ENCODE data around the gene SELPLG.

Gene SELPLG

DNA sequence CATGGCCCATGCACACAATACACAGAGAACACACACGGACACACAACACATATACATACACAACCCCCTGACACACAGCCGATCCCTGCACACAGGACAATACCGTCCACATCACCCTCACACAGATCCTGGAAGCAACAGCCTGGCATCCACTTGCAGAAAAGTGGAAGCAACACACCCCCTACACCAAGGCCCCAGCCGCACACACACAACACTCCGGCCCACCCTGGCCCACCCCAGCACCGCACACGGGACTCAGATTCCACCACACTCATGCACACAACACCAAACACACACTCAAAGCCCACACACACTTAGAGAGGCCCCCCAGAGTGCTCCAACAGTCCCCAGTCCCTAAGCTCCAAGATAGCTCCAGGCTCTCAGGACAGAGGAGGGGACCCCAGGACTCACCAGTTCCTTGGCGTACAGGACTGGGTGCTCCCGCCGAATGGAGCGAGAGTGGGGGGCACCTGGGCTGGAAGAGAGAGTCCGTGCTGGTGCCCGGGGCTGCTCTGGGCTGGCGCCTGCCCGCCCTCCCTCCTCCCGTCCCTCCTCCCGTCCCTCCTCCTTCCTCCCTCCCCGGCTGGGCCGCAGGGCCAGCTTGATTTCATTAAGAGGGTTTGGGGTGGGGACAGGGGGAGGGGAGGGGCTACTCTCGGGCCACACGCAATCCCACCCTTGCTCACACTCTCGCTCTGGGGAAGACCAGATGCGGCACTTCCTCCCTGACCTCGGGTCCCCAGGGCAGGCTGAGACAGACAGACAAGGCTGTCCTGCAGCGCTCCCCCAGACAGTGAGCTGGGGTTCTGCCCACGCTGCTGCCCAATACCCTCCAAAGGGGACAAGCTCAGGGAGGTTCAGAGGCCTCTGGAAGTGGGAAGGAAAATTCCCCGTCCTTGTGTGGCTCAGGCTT is 35.9 kb downstream of the SELPLG start, which contains the start of gene TMEM119:
TMEM119 (minus strand) TSS at position 526 of the 913 bp plus-strand sequence. CDS start 5,701 bp downstream, outside the sequence.
- DNase-seq (ENCODE audit: low read depth) = no peak
- no peak within 1 kb of the TSS for H3K4me3 ChIP-seq (ENCODE audit: low read depth, low read length)
- TF ChIP-seq, protein P1, sequence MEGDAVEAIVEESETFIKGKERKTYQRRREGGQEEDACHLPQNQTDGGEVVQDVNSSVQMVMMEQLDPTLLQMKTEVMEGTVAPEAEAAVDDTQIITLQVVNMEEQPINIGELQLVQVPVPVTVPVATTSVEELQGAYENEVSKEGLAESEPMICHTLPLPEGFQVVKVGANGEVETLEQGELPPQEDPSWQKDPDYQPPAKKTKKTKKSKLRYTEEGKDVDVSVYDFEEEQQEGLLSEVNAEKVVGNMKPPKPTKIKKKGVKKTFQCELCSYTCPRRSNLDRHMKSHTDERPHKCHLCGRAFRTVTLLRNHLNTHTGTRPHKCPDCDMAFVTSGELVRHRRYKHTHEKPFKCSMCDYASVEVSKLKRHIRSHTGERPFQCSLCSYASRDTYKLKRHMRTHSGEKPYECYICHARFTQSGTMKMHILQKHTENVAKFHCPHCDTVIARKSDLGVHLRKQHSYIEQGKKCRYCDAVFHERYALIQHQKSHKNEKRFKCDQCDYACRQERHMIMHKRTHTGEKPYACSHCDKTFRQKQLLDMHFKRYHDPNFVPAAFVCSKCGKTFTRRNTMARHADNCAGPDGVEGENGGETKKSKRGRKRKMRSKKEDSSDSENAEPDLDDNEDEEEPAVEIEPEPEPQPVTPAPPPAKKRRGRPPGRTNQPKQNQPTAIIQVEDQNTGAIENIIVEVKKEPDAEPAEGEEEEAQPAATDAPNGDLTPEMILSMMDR (IDR thresholded peaks at IDR 0.05; ENCODE audit: control insufficient read depth, extremely low read depth, insufficient read depth) = no peak

DNA sequence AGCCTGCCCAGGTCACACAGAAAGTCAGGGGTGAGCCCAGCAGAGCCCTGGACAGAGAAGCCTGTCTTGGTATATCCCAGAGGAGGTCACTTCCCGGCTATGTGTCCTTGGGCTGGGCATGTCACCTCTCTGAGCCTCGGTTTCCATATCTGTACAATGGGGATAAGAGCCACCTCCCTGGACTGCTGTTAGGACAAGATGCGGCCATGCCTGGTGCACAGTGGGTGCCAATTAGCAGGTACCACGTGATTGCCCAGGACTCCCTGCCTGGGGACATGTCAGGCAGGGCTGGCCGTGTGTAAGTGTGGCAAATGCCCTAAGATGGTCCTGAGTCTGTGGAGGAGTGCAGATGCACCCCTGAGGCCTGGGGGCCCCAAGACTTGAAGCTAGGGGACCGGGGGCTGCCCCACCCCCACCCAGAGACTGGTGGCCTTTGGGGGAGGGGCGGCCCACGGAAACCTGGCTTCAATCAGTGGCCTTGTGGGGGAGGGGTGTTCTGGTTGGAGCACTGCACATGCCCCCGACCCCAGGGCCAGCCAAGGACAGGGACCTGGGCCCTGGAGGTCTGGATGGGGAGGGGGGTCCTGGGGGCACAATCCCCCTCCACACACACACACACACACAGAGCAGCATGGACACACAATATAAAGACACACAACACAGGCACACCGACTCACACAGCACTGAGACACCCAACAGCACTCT is 36.7 kb downstream of the SELPLG start:
- no peak overlapping the region for H3K4me3 ChIP-seq (ENCODE audit: low read depth, low read length)
- DNase-seq (ENCODE audit: low read depth) = no peak
- TF ChIP-seq, protein P1 (IDR thresholded peaks at IDR 0.05; ENCODE audit: control insufficient read depth, extremely low read depth, insufficient read depth) = no peak

DNA sequence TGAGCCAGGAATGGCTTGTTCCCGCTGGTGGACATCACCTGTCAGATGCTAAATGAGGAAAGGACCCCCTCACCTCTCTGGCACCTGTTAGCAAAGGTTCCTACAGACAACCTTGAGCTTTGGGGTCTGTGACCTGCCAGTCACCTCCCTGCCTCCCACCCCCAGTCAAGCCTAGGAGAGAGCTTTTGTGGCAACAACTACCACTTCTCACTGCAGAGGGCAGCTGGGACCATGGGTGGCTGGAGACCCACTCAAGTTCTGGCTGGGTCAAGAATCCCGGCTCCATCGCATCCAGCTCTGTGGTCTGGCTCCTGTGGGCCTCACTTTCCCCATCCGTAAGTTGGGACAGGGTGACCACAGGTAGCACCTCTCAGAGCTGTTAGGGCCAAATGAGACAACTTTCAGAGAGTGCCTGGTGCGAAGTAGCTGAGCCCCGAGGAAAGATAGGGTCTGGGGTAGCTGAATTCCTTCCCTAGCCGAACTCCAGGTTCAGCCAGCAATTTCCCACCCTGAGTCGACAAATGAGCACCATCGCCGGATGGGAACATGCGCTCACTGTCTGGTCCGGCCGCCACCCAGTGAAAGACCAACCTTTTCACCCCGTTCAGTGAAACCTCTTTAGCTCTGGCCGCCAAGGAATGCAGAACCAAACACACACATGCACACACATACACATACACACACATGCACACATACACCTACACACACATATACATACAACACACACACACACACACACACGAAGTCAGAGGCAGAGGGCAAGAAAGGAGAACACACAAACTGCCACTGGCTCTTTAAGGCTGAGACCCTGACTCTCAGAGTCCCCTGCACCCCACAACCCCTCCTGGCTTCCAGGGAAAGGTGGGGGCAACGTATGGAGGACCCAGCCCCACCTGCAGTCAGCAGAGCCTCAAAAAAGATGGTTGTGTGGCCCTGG is 37.7 kb downstream of the SELPLG start:
- no peak for DNase-seq (ENCODE audit: low read depth)
- TF ChIP-seq, protein P1 (IDR thresholded peaks at IDR 0.05; ENCODE audit: control insufficient read depth, extremely low read depth, insufficient read depth) = no peak
- no peak overlapping the region for H3K4me3 ChIP-seq (ENCODE audit: low read depth, low read length)

DNA sequence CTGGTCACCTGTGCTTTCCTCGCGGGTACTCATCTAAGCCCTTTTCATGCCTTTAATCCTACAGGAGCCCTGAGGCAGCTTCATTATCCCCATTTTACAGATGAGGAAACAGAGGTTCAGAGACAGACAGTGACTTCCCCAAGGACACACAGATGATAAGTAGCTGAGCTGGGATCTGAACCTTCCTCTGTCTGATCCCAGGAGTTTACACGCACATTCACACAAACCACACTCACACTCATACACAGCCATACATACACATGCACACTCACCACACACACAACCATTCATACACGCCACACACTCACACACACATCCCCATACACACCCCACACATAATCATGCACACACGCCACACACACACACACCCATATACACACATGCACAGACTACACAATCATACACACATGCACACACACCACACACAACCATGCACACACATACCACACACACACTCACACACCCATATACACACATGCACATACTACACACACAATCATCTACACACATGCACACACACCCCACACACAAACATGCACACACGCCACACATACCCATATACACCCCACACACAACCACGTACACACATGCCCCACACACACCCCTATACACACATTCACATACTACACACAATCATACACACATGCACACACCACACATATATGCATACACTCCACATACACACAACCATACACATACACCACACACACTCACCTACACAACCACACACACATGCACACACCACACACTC is 38.6 kb downstream of the SELPLG start:
- TF ChIP-seq, protein P1 (IDR thresholded peaks at IDR 0.05; ENCODE audit: control insufficient read depth, extremely low read depth, insufficient read depth) = no peak
- no peak for DNase-seq (ENCODE audit: low read depth)

DNA sequence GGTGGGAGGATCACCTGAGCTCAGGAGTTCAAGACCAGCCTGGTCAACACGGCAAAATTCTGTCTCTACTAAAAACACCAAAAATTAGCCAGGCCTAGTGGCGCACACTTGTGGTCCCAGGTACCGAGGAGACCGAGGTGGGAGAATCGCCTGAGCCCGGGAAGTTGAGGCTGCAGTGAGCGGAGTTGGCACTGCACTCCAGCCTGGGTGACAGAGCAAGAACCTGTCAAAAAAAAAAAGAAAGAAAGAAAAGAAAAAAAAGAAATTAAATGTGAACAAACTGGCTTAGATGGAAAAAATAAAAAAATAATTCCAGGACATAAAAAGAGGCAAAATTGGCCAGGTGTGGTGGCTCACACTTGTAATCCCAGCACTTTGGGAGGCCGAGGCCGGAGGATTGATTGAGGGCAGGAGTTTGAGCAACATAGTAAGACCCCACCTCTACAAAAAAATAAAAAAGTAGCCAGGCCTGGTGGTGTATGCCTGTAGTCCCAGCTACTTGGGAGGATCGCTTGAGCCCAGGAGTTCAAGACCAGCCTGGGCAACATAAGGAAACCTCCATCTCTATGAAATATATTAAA is 39.3 kb downstream of the SELPLG start:
- DNase-seq (ENCODE audit: low read depth) = no peak
- TF ChIP-seq, protein P1 (IDR thresholded peaks at IDR 0.05; ENCODE audit: control insufficient read depth, extremely low read depth, insufficient read depth) = no peak
- no peak overlapping the region for H3K4me3 ChIP-seq (ENCODE audit: low read depth, low read length)

More for the DNA sequence above, 38.6 kb downstream of the SELPLG start:
- no peak overlapping the region for H3K4me3 ChIP-seq (ENCODE audit: low read depth, low read length)
